Gastrocnemius medialis (tissue), 4 donors: Measurements from ENCODE around the gene KCNJ1. TPM values are rescaled to one million over a fixed set of nuclear protein-coding genes. Genes with fewer than 3 reads are reported as not detected.

Experiments
- ATAC-seq, 2 donors: fragments of 150-250 bp; one replicate each; pipeline ENCODE4 v1.9.1; 2016
- DNase-seq, 2 donors: peaks; one replicate each; pipeline ENCODE4 v3.0.0-alpha.2; 2019
- H3K27ac ChIP-seq, 4 donors: fragments of 200-600 bp; sonication (generic); 1 replicate in 1 of 4; 2 replicates in 3 of 4; pipeline ENCODE4 v1.5.1; 2016 to 2018; ENCODE audit warnings: mild to moderate bottlenecking in 2 of 4, moderate library complexity in 1 of 4
- H3K27me3 ChIP-seq, 3 donors: fragments of 200-600 bp; sonication (generic) in 2 of 3; 1 replicate in 1 of 3; 2 replicates in 2 of 3; pipeline versions ENCODE4 v1.5.1 to v1.6.0; 2016 to 2019; ENCODE audit warnings: mild to moderate bottlenecking in 1 of 3, moderate library complexity in 1 of 3
- H3K36me3 ChIP-seq, 2 donors: fragments of 200-600 bp; sonication (generic) in 1 of 2; one replicate each; pipeline ENCODE4 v1.5.1; 2017 to 2018
- H3K4me1 ChIP-seq, 2 donors: fragments of 200-600 bp; sonication (generic) in 1 of 2; one replicate each; pipeline ENCODE4 v1.5.1; 2016 to 2017; ENCODE audit warnings: mild to moderate bottlenecking in 2 of 2
- H3K4me3 ChIP-seq, 4 donors: fragments of 200-600 bp; sonication (generic) in 3 of 4; 1 replicate in 1 of 4; 2 replicates in 3 of 4; pipeline ENCODE4 v1.5.1; 2016 to 2019; ENCODE audit warnings: mild to moderate bottlenecking in 2 of 4
- H3K9me3 ChIP-seq, 3 donors: fragments of 200-600 bp; sonication (generic) in 2 of 3; 1 replicate in 1 of 3; 2 replicates in 2 of 3; pipeline ENCODE4 v1.5.1; 2016 to 2019
- POLR2A ChIP-seq, 2 donors: fragments of 450-650 bp; IDR thresholded peaks; one replicate each; pipeline ENCODE4 v1.6.1; 2017; ENCODE audit warnings: antibody characterized with exemption in 2 of 2, mild to moderate bottlenecking in 2 of 2, moderate library complexity in 2 of 2
- in situ Hi-C, 4 donors: fragments of 200-750 bp; cut with MboI; loops; one replicate each; pipeline versions ENCODE4 v1.15.0 to v1.8.0; 2017; ENCODE audit warnings: low sequenced_read_pairs in 4 of 4
- intact Hi-C: fragments of 100-400 bp; cut with DNase I; formaldehyde crosslinking; loops from one replicate; pipeline ENCODE4 v1.15.1; 2023; ENCODE audit warnings: low total_unique reads
- total RNA-seq, 4 donors: library from RNA; depleted of rRNA; stranded (reverse); fragments of >200 nt; gene quantifications; one replicate each; pipeline versions ENCODE4 v1.1.0 to v1.2.3, GENCODE V29; 2016
- TF ChIP-seq, protein P1 (sequence below), 5 experiments: fragments of 450-650 bp in 3 of 5; fragments of 200-600 bp in 2 of 5; sonication (generic) in 2 of 5; IDR thresholded peaks in 4 of 5; conservative IDR thresholded peaks in 1 of 5; 1 replicate in 4 of 5; 2 replicates in 1 of 5; pipeline ENCODE4 v1.5.1; 2016 to 2019; ENCODE audit warnings: antibody characterized with exemption in 5 of 5, mild to moderate bottlenecking in 3 of 5, moderate library complexity in 3 of 5

KCNJ1 gene
- total RNA-seq, 4 donors from 2014 or later, result 3.1 TPM; not detected in 3

DNA sequence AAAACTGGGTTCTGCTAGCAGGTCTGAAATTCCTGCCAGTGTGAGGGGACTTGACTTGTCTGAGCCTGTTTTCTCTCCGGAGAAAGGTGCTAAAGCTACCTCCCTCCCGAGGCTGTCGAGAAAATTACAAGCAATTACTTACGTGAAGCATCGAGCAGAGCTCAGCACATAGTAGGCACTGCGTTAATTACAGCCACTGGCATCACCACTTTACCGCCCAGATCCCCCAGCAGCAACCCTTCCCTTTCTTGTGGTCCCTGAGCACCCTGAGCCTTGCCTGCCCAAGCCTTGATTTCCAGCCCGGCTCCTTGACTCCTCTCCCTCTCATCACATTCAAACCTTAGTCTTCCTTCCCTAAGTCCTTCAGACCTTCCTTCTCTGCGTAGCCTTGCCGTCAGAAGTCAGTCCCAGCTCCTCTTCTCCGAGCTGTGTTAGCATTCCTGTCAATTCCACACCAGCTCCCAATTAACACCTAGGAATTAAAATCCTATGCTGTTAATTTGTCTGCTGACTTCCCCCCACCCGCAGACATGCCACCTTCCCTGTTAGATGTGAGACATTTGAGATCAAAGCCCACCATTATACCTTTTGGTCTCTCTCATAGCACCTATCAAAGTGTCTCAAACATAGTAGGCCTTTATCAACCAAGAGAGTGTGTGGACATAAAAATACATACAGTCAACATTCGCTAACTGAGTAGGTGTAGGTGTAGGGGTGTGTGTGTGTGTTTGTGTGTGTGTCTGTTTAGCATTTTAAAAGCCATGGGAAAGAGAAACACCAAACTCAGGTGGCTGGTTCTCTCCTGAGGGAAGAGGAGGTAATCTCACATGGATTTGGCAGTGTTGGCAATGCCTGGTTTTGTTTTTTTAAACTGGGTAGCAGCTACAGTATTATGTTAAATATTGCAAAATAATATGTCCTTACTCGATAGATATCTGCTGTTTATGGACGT is 21.2 kb upstream of the KCNJ1 start:
- H3K4me1 ChIP-seq, result peaks cover 0 to 7% of the 10 kb centered on the region in 2 donors
- no peaks in the 10 kb centered on the region for H3K36me3 ChIP-seq
- no peak for ATAC-seq
- intact Hi-C loops (loop anchor here (5.0 kb wide), 1 partner anchor 444 kb away; no protein-coding TSS in a partner anchor), in situ Hi-C loops (loop anchor here (5.0 to 25.0 kb wide), 3 partner anchors 64 to 449 kb away; no protein-coding TSS in a partner anchor)
- H3K4me3 ChIP-seq, result no peak overlapping the region
- TF ChIP-seq POLR2A (IDR thresholded peaks at IDR 0.05), result no peak
- TF ChIP-seq, protein P1, sequence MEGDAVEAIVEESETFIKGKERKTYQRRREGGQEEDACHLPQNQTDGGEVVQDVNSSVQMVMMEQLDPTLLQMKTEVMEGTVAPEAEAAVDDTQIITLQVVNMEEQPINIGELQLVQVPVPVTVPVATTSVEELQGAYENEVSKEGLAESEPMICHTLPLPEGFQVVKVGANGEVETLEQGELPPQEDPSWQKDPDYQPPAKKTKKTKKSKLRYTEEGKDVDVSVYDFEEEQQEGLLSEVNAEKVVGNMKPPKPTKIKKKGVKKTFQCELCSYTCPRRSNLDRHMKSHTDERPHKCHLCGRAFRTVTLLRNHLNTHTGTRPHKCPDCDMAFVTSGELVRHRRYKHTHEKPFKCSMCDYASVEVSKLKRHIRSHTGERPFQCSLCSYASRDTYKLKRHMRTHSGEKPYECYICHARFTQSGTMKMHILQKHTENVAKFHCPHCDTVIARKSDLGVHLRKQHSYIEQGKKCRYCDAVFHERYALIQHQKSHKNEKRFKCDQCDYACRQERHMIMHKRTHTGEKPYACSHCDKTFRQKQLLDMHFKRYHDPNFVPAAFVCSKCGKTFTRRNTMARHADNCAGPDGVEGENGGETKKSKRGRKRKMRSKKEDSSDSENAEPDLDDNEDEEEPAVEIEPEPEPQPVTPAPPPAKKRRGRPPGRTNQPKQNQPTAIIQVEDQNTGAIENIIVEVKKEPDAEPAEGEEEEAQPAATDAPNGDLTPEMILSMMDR (IDR thresholded peaks at IDR 0.05 in 4 of 5, conservative IDR thresholded peaks at IDR 0.05 in 1 of 5), result no peak
- H3K9me3 ChIP-seq, result no peaks in the 10 kb centered on the region
- no peak overlapping the region for H3K27ac ChIP-seq
- peaks cover 9 to 33% (median 22%) of the 10 kb centered on the region in 3 donors for H3K27me3 ChIP-seq
- DNase-seq, result no peak

DNA sequence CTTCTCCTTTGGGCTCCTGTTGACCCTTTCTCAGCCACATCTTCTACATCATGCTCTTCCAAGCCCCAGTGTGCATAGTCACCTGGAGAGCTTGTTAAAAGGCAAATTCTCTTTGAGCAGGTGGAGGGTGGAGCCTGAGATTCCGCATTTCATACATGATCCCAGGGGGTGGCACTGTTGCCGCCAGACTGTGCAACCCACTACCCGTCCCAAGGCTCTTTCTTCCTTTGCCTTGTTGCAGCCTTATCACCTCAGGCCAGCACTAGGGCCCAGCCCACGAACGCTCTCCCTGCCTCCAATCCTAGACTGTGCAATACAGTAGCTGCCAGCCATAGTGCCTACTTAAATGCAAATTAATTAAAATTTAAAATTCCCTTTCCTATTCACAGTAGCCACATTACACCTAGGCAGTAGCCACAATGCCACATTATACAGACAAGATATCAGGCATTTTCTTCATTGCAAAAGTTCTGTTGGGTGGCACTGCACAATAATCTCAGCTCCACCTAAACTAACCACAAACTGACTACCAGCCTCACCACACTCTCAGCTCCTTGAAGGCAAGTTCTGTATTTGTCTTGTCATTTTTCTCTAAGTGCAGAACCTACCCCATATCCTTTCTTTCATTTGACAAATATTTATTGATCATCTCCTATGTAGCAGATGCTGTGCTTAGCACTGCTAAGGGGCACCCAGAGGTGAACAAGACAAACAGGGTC is 19.5 kb upstream of the KCNJ1 start:
- Histone ChIP-seq H3K9me3 (no peaks in the 10 kb centered on the region), H3K36me3 (no peaks in the 10 kb centered on the region), H3K4me1 (peaks cover 0 to 7% of the 10 kb centered on the region in 2 donors), H3K27me3 (peaks cover 9 to 31% (median 20%) of the 10 kb centered on the region in 3 donors), H3K4me3 (no peak overlapping the region), H3K27ac (no peak overlapping the region)
- DNase-seq (no peak), ATAC-seq (no peak)
- in situ Hi-C loops (loop anchor here (5.0 to 25.0 kb wide), 3 partner anchors 66 to 451 kb away; no protein-coding TSS in a partner anchor), intact Hi-C loops (loop anchor here (5.0 kb wide), 1 partner anchor 446 kb away; no protein-coding TSS in a partner anchor)
- TF ChIP-seq POLR2A (IDR thresholded peaks at IDR 0.05), result no peak
- TF ChIP-seq, protein P1 (IDR thresholded peaks at IDR 0.05 in 4 of 5, conservative IDR thresholded peaks at IDR 0.05 in 1 of 5), result no peak

DNA sequence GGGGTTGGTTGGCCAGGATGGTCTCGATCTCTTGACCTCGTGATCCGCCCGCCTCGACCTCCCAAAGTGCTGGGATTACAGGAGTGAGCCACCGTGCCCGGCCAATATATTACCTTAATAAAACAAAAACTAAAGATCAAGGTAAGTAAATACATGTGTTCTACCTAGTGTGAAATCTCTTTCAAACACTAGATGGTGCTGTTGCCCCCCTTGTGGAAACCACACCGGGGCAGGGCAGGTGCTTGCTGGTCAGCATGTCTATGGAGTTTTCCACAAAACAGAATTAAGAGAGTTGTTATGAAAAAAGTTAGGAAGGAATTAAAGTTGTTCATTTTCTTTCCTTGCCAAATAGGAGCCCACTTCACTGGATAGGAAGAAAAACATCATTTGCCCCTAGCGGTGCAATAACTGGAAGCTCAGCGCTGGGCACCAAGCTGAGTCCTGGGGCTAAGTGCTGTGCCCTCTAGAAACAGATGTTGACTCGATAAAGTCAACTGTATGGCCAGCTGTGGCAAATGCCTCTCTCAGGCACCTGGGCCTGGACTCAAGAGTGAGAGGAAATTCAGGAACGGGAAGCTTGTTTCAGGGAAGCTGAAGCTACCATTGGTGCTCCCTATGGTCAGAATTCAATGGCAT is 17.7 kb upstream of the KCNJ1 start:
- H3K9me3 ChIP-seq, result no peaks in the 10 kb centered on the region
- H3K4me1 ChIP-seq, result no peaks in the 10 kb centered on the region
- ATAC-seq (peak; percentile 68 to 71), DNase-seq (peak in 1 of 2 donors; percentile 45)
- H3K36me3 ChIP-seq, result no peaks in the 10 kb centered on the region
- peaks cover 1 to 16% (median 5%) of the 10 kb centered on the region in 3 donors for H3K27me3 ChIP-seq
- in situ Hi-C loops, result loop anchor here (5.0 to 25.0 kb wide), 3 partner anchors 67 to 452 kb away; no protein-coding TSS in a partner anchor
- no peak for TF ChIP-seq POLR2A (IDR thresholded peaks at IDR 0.05)
- TF ChIP-seq, protein P1 (IDR thresholded peaks at IDR 0.05 in 4 of 5, conservative IDR thresholded peaks at IDR 0.05 in 1 of 5), result peak; percentile 71 to 87 (median 76)
- H3K4me3 ChIP-seq, result no peak overlapping the region
- H3K27ac ChIP-seq, result no peak overlapping the region
- intact Hi-C loops, result loop anchor here (1.0 to 5.0 kb wide), 2 partner anchors 71 to 447 kb away; no protein-coding TSS in a partner anchor

DNA sequence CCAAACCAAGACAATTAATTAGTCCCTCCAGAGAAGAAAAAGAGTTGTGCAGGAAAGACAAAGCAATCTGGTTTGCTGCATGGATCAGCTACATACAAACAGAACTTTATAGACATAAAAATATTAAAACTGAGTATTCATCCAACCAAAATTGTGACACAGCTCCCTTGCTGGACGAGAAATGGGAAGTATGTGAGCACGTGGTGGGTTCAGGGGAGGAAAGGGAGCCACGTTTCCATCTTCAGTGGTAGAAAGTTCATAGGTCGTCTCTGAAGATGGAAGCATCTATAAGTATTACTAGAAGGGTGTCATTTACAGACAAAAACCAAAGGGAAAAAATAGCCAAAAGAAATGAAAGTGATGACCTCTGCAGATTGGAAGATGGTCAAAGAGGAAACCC is 17.0 kb upstream of the KCNJ1 start:
- Histone ChIP-seq H3K27me3 (peaks cover 0 to 8% (median 2%) of the 10 kb centered on the region in 3 donors), H3K4me3 (no peak overlapping the region), H3K27ac (no peak overlapping the region), H3K36me3 (no peaks in the 10 kb centered on the region), H3K4me1 (no peaks in the 10 kb centered on the region), H3K9me3 (no peaks in the 10 kb centered on the region)
- in situ Hi-C loops, result loop anchor here in 1 of 4 donors (5.0 to 25.0 kb wide), 2 partner anchors 68 to 453 kb away; no protein-coding TSS in a partner anchor
- DNase-seq (no peak), ATAC-seq (no peak)
- no peak for TF ChIP-seq POLR2A (IDR thresholded peaks at IDR 0.05)
- TF ChIP-seq, protein P1 (IDR thresholded peaks at IDR 0.05 in 4 of 5, conservative IDR thresholded peaks at IDR 0.05 in 1 of 5), result no peak
- intact Hi-C loops, result loop anchor here (1.0 kb wide), 1 partner anchor 72 kb away; no protein-coding TSS in a partner anchor
